Fibroblast of pulmonary artery (primary cell): Measurements from ENCODE around the gene KIF16B.

ENCODE experiments used
- DNase-seq: peaks from one replicate; pipeline ENCODE4 v3.0.0-alpha.2; 2010; ENCODE audit warnings: low read depth
- H3K4me3 ChIP-seq: replicated peaks from 2 replicates; pipeline ENCODE4 v1.5.1; 2011; ENCODE audit warnings: low read depth, mild to moderate bottlenecking, control low read depth, low read length, moderate library complexity
- TF ChIP-seq, protein P1 (sequence below): IDR thresholded peaks from 2 replicates; pipeline ENCODE4 v1.5.1; 2011; ENCODE audit warnings: mild to moderate bottlenecking, control low read depth, low read length, inconsistent platforms; ENCODE audit errors: missing control alignments

Gene KIF16B

DNA sequence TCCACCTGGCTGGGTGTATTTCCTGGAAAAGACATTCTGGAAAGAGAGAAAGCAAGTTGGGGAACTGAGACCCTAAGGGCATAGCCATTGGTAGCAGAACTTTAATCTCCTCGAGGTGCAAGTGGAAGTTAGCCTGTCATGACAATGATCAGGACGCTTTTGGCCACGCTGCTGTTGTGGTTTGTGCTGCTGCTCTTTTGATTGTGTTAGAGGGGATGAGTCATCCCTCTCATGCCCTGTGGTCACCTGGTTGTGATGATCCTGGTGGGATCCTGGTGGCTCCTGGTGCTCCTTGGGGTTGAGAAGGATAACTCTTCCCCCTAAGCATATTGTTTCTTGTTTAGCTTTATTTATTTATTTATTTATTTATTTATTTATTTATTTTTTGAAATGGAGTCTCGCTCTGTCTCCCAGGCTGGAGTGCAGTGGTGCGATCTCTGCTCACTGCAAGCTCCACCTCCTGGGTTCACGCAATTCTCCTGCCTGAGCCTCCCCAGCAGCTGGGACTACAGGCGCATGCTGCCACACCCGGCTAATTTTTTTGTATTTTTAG, 350.3 kb downstream of the KIF16B start:
- TF ChIP-seq, protein P1, sequence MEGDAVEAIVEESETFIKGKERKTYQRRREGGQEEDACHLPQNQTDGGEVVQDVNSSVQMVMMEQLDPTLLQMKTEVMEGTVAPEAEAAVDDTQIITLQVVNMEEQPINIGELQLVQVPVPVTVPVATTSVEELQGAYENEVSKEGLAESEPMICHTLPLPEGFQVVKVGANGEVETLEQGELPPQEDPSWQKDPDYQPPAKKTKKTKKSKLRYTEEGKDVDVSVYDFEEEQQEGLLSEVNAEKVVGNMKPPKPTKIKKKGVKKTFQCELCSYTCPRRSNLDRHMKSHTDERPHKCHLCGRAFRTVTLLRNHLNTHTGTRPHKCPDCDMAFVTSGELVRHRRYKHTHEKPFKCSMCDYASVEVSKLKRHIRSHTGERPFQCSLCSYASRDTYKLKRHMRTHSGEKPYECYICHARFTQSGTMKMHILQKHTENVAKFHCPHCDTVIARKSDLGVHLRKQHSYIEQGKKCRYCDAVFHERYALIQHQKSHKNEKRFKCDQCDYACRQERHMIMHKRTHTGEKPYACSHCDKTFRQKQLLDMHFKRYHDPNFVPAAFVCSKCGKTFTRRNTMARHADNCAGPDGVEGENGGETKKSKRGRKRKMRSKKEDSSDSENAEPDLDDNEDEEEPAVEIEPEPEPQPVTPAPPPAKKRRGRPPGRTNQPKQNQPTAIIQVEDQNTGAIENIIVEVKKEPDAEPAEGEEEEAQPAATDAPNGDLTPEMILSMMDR, result no peak
- DNase-seq, result no peak
- H3K4me3 ChIP-seq, result no peak overlapping the region
